ENCODE results near the gene FUT6. TPM values are rescaled to one million over a fixed set of nuclear protein-coding genes. Genes with fewer than 3 reads are reported as not detected.

Gene FUT6
- total RNA-seq, 3 donors from 2014 or later, result 0.73 to 4.3 TPM; not detected in 1

DNA sequence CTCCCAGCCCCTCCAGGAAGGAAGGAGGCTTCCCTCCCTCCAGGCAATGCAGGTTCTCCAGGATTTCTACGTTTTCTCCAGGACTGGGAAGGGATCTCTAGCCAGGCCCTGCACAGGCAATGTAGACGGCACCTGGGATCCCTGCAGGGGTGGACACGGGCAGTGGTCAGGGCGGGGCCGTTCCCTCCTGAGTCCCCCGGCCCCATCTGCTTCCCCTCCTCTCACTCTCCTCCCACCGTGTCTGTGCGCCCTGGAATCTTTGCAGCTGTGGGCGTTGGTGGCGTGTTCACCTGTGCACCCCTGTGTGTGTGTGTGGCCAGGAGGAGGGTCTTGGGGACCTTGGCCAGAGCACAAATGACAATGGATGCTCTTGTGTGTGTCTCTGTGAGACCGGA lies 24.7 kb downstream of the FUT6 start:
- Histone ChIP-seq H3K27me3 (no peaks in the 10 kb centered on the region), H3K4me1 (no peaks in the 10 kb centered on the region), H3K36me3 (no peaks in the 10 kb centered on the region), H3K27ac (no peak overlapping the region), H3K9me3 (no peaks in the 10 kb centered on the region), H3K4me3 (no peak overlapping the region)
- TF ChIP-seq POLR2AphosphoS5 (IDR thresholded peaks at IDR 0.05) (no peak), POLR2A (IDR thresholded peaks at IDR 0.05) (no peak)
- TF ChIP-seq, protein P1, sequence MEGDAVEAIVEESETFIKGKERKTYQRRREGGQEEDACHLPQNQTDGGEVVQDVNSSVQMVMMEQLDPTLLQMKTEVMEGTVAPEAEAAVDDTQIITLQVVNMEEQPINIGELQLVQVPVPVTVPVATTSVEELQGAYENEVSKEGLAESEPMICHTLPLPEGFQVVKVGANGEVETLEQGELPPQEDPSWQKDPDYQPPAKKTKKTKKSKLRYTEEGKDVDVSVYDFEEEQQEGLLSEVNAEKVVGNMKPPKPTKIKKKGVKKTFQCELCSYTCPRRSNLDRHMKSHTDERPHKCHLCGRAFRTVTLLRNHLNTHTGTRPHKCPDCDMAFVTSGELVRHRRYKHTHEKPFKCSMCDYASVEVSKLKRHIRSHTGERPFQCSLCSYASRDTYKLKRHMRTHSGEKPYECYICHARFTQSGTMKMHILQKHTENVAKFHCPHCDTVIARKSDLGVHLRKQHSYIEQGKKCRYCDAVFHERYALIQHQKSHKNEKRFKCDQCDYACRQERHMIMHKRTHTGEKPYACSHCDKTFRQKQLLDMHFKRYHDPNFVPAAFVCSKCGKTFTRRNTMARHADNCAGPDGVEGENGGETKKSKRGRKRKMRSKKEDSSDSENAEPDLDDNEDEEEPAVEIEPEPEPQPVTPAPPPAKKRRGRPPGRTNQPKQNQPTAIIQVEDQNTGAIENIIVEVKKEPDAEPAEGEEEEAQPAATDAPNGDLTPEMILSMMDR (IDR thresholded peaks at IDR 0.05), result no peak
- intact Hi-C loops (cut with DNase I; ENCODE audit: low total_unique reads), result no loop called here
- no peak for DNase-seq (ENCODE audit: low spot score in 2 of 2)

DNA sequence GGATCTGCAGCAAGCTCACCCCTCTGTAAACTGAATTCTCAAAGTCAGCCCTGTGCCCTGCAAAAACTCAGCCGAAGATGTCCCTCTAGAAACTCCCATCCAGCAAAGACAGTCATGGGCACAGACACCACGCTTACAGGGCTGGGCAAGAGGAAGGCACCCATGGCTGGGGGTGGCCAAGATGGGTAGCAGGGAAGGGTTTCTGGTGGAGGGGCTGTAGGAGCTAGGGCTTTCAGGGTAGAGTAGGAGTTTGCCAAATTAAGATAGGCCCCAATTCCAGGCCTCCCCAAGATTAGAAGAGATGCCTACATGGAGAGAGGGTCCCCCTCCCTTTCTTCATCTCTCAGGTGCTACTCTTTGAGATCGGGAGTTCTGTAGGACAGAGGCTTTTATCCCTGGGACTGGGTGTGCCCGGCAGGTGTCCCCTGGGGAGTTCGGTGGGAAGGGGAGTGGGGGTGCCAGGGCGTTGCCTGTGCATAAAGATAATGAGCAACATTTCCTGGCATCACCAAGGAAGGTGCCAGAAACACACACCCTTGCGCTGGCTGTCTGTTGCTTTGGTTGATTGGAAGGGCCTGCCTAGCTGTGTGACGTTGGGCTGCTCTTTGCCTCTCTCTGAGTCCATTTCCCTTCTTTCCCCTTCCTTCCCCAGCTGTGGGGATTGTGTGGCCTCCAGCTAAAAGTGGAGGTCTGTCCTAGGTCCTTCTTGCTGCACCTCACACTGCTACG lies 25.2 kb downstream of the FUT6 start:
- intact Hi-C loops (cut with DNase I; ENCODE audit: low total_unique reads), result no loop called here
- no peaks in the 10 kb centered on the region for H3K9me3 ChIP-seq
- H3K27ac ChIP-seq, result no peak overlapping the region
- H3K36me3 ChIP-seq, result no peaks in the 10 kb centered on the region
- no peak for DNase-seq (ENCODE audit: low spot score in 2 of 2)
- no peaks in the 10 kb centered on the region for H3K27me3 ChIP-seq
- no peaks in the 10 kb centered on the region for H3K4me1 ChIP-seq
- no peak overlapping the region for H3K4me3 ChIP-seq
- no peak for TF ChIP-seq POLR2A (IDR thresholded peaks at IDR 0.05)
- TF ChIP-seq, protein P1 (IDR thresholded peaks at IDR 0.05), result no peak
- no peak for TF ChIP-seq POLR2AphosphoS5 (IDR thresholded peaks at IDR 0.05)

DNA sequence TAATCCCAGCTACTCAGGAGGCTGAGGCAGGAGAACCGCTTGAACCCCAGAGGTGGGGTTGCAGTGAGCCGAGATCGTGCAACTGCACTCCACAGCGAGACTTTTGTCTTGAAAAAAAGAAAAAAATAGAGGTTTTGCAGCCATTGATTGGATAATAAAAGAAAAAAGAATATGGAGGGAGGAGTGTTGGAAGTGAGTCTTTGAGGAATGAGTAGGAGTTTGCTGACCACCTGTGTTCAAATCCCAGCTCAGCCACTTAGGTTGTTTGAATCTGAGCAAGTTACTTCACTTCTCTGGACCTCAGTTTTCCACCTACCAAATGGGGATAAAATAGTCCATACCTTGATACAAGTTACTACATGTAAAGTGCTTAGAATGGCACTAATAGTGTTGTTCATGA lies 28.4 kb downstream of the FUT6 start:
- TF ChIP-seq, protein P1 (IDR thresholded peaks at IDR 0.05), result no peak
- no peak for TF ChIP-seq POLR2AphosphoS5 (IDR thresholded peaks at IDR 0.05)
- TF ChIP-seq POLR2A (IDR thresholded peaks at IDR 0.05), result no peak

DNA sequence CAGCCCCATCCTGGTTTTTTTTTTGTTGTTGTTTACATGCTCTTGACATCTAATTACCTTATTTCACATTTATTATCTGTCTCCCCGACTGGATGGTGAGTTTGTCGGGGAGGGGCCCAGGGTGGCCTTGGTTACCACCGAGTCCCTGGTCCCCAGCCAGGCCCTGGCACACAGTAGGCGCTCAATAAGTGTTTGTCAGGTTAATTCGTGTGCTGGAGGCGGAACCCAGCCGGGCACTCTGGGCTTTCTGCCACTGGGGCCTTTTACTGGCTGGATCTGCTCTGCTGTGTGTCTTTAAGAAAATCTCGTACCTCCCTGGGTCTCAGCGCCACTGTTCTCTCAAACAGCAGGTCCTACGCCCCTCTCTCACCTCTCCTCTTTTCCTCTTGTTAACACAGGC lies 30.0 kb downstream of the FUT6 start:
- H3K27ac ChIP-seq, result no peak overlapping the region
- no peaks in the 10 kb centered on the region for H3K9me3 ChIP-seq
- no peak overlapping the region for H3K4me3 ChIP-seq
- peaks cover 2 to 4% of the 10 kb centered on the region in 2 donors for H3K27me3 ChIP-seq
- intact Hi-C loops (cut with DNase I; ENCODE audit: low total_unique reads), result loop anchor here (10.0 kb wide), 1 partner anchor 95 kb away; the partner anchor contains the start of genes NDUFA11 and VMAC
- no peaks in the 10 kb centered on the region for H3K36me3 ChIP-seq
- H3K4me1 ChIP-seq, result no peaks in the 10 kb centered on the region
- DNase-seq (ENCODE audit: low spot score in 2 of 2), result no peak
- TF ChIP-seq, protein P1 (IDR thresholded peaks at IDR 0.05), result no peak
- TF ChIP-seq POLR2AphosphoS5 (IDR thresholded peaks at IDR 0.05) (no peak), POLR2A (IDR thresholded peaks at IDR 0.05) (no peak)

More for the DNA sequence above, 28.4 kb downstream of the FUT6 start:
- no peak for DNase-seq (ENCODE audit: low spot score in 2 of 2)
- no peaks in the 10 kb centered on the region for H3K9me3 ChIP-seq
- H3K4me3 ChIP-seq, result no peak overlapping the region
- H3K27me3 ChIP-seq, result no peaks in the 10 kb centered on the region
- H3K4me1 ChIP-seq, result no peaks in the 10 kb centered on the region
- intact Hi-C loops (cut with DNase I; ENCODE audit: low total_unique reads), result no loop called here
- H3K36me3 ChIP-seq, result no peaks in the 10 kb centered on the region
- no peak overlapping the region for H3K27ac ChIP-seq

DNA sequence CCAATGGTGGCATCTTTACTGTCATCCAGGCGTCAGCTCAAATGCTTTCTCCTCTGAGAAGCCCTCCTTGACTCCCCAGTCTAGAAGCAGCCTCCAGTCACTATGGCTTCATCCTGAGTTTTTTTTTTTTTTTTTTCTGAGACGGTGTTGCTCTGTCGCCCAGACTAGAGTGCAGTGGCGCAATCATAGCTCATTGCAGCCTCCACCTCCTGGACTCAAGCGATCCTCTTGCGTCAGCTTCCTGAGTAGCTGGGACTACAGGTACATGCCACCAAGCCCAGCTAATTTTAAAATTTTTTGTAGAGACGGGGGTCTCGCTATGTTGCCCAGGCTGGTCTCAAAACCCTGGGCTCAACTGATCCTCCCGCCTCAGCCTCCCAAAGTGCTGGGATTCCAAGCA lies 30.4 kb downstream of the FUT6 start:
- no peaks in the 10 kb centered on the region for H3K36me3 ChIP-seq
- H3K4me3 ChIP-seq, result no peak overlapping the region
- no peaks in the 10 kb centered on the region for H3K4me1 ChIP-seq
- DNase-seq (ENCODE audit: low spot score in 2 of 2), result no peak
- TF ChIP-seq POLR2AphosphoS5 (IDR thresholded peaks at IDR 0.05) (no peak), POLR2A (IDR thresholded peaks at IDR 0.05) (no peak)
- TF ChIP-seq, protein P1 (IDR thresholded peaks at IDR 0.05), result no peak
- no peak overlapping the region for H3K27ac ChIP-seq
- H3K9me3 ChIP-seq, result no peaks in the 10 kb centered on the region
- intact Hi-C loops (cut with DNase I; ENCODE audit: low total_unique reads), result loop anchor here (10.0 kb wide), 1 partner anchor 96 kb away; the partner anchor contains the start of genes NDUFA11 and VMAC
- H3K27me3 ChIP-seq, result peaks cover 3 to 4% of the 10 kb centered on the region in 2 donors
